ENCODE measurements around the gene RALBP1. TPM values are rescaled to one million over a fixed set of nuclear protein-coding genes. Genes with fewer than 3 reads are reported as not detected.

Gene RALBP1
- total and polyA plus RNA-seq, 9 of the 15 experiments (the other 6 are each of a cell fraction or from before 2014, with no cell fraction given) = 10.9 to 70.0 (median 61.3) TPM

DNA sequence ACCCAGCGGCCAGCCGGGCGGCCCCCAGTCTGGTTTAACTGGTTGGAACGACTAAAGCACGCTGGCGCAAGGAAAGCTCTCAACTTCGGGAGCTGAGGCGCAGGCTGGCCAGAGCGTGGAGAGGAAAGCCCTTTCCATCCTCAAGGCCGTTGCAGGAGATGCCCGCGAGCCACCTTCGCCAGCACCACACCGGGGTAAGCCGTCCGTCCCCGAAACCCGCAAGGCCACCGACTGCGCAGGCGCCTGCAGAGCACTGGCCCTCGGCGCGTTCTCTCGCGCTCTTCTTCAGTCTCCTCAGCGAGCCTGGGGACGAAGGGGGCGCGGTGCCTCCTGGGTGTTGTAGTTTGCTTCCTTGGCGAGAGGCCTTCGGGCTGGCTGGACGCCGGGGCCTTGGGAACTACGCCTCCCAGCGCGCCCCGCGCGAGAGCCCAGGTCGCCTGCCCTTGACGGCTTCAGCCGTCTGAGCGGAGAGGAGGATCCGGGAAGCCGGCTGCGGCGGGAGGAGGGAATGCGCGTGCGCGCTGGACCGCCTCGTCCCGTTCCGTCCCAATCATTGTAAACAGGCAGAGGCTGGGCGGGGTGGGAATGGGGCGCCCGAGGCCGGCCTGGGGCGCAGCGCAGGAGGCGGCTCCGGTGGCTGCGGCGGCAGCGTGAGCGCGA is at the start of gene RALBP1 (continued):
- TF ChIP-seq NR1H2 (CRISPR knock-in tag; IDR thresholded peaks at IDR 0.05) = 0 out of 2 replicates have a peak, but pooled peaks have one; percentile 14
- no peak for TF ChIP-seq FOXM1 (IDR thresholded peaks at IDR 0.05; ENCODE audit: low read depth)
- TF ChIP-seq FOXM1 (CRISPR knock-in tag; IDR thresholded peaks at IDR 0.05; ENCODE audit: low read depth) = 0 out of 2 replicates have a peak, but pooled peaks have one; percentile 40
- TF ChIP-seq ETS1 (conservative IDR thresholded peaks at IDR 0.05; ENCODE audit: control insufficient read depth, low read depth, low read length) = peak; percentile 98
- TF ChIP-seq, protein P1, sequence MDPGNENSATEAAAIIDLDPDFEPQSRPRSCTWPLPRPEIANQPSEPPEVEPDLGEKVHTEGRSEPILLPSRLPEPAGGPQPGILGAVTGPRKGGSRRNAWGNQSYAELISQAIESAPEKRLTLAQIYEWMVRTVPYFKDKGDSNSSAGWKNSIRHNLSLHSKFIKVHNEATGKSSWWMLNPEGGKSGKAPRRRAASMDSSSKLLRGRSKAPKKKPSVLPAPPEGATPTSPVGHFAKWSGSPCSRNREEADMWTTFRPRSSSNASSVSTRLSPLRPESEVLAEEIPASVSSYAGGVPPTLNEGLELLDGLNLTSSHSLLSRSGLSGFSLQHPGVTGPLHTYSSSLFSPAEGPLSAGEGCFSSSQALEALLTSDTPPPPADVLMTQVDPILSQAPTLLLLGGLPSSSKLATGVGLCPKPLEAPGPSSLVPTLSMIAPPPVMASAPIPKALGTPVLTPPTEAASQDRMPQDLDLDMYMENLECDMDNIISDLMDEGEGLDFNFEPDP (CRISPR knock-in tag; IDR thresholded peaks at IDR 0.05) = no peak
- no peak for TF ChIP-seq HMG20B (CRISPR knock-in tag; IDR thresholded peaks at IDR 0.05)
- no peak; the same call in 1 of the 2 replicates for TF ChIP-seq ZHX1 (conservative IDR thresholded peaks at IDR 0.05; ENCODE audit: low read length)
- TF ChIP-seq TAF7 (tag; IDR thresholded peaks at IDR 0.05) = peak; percentile 68
- TF ChIP-seq, protein P2, sequence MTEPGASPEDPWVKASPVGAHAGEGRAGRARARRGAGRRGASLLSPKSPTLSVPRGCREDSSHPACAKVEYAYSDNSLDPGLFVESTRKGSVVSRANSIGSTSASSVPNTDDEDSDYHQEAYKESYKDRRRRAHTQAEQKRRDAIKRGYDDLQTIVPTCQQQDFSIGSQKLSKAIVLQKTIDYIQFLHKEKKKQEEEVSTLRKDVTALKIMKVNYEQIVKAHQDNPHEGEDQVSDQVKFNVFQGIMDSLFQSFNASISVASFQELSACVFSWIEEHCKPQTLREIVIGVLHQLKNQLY (CRISPR knock-in tag; conservative IDR thresholded peaks at IDR 0.05) = no peak
- TF ChIP-seq ZNF23 (CRISPR knock-in tag; IDR thresholded peaks at IDR 0.05) = peak; percentile 57; the same call in 1 of the 2 replicates
- TF ChIP-seq NCOR1 (IDR thresholded peaks at IDR 0.05) = no peak
- no peak for TF ChIP-seq U2AF2 (optimal IDR thresholded peaks at IDR 0.05; ENCODE audit: low read depth, low read length)
- TF ChIP-seq ARHGAP35 (IDR thresholded peaks at IDR 0.05; ENCODE audit: partially characterized antibody) = no peak
- no peak for TF ChIP-seq CUX1 (CRISPR knock-in tag; IDR thresholded peaks at IDR 0.05)

Data from K562 (cell line).